Measurements from ENCODE around the gene DUSP10. TPM values are rescaled to one million over a fixed set of nuclear protein-coding genes. Genes with fewer than 3 reads are reported as not detected.
A peak's percentile ranks its signal among the peaks of the same experiment; 100 is the strongest.

Gene DUSP10
- total and polyA plus RNA-seq, 2 experiments from 2014 or later: 13.8 to 25.4 TPM

GRCh38 chr1:221706876-221707582, 34.9 kb downstream of the DUSP10 start:
- H3K27me3 ChIP-seq: no peaks in the 10 kb centered on the region
- peaks cover 21% of the 10 kb centered on the region for H3K36me3 ChIP-seq
- DNase-seq (ENCODE audit: low read depth in 1 of 2, low spot score in 1 of 2): no peak
- no peak overlapping the region for H3K27ac ChIP-seq
- H3K9me3 ChIP-seq (ENCODE audit: low read depth): no peaks in the 10 kb centered on the region
- H3K4me3 ChIP-seq: no peak overlapping the region
- peaks cover 16% of the 10 kb centered on the region for H3K4me1 ChIP-seq (ENCODE audit: low read depth)
- TF ChIP-seq CTCF (IDR thresholded peaks at IDR 0.05; ENCODE audit: low read depth, low read length): no peak

- no peak for DNase-seq (ENCODE audit: low read depth in 1 of 2, low spot score in 1 of 2)
- TF ChIP-seq CTCF (IDR thresholded peaks at IDR 0.05; ENCODE audit: low read depth, low read length): no peak
- Histone ChIP-seq H3K27me3 (no peaks in the 10 kb centered on the region), H3K9me3 (ENCODE audit: low read depth) (no peaks in the 10 kb centered on the region), H3K4me3 (no peak overlapping the region), H3K36me3 (peaks cover 27% of the 10 kb centered on the region), H3K4me1 (ENCODE audit: low read depth) (peaks cover 9% of the 10 kb centered on the region), H3K27ac (no peak overlapping the region)
Observed at GRCh38 chr1:221706191-221706590, 35.7 kb downstream of the DUSP10 start.

- Histone ChIP-seq H3K9me3 (ENCODE audit: low read depth) (no peaks in the 10 kb centered on the region), H3K36me3 (peaks cover 27% of the 10 kb centered on the region)
- TF ChIP-seq CTCF (IDR thresholded peaks at IDR 0.05; ENCODE audit: low read depth, low read length): no peak
Observed at GRCh38 chr1:221704306-221704705, 37.6 kb downstream of the DUSP10 start.

GRCh38 chr1:221701570-221702186, 40.2 kb downstream of the DUSP10 start:
- Histone ChIP-seq H3K36me3 (peaks cover 27% of the 10 kb centered on the region), H3K27me3 (no peaks in the 10 kb centered on the region), H3K27ac (no peak overlapping the region), H3K4me3 (no peak overlapping the region), H3K4me1 (ENCODE audit: low read depth) (no peaks in the 10 kb centered on the region), H3K9me3 (ENCODE audit: low read depth) (no peaks in the 10 kb centered on the region)
- DNase-seq (ENCODE audit: low read depth in 1 of 2, low spot score in 1 of 2): no peak
- TF ChIP-seq CTCF (IDR thresholded peaks at IDR 0.05; ENCODE audit: low read depth, low read length): no peak

More at GRCh38 chr1:221704306-221704705, 37.6 kb downstream of the DUSP10 start:
- Histone ChIP-seq H3K27me3 (no peaks in the 10 kb centered on the region), H3K27ac (no peak overlapping the region), H3K4me3 (no peak overlapping the region), H3K4me1 (ENCODE audit: low read depth) (peaks cover 5% of the 10 kb centered on the region)
- peak in 1 of 2 donors; percentile 29 for DNase-seq (ENCODE audit: low read depth in 1 of 2, low spot score in 1 of 2)

GRCh38 chr1:221700948-221701347, 40.9 kb downstream of the DUSP10 start:
- no peaks in the 10 kb centered on the region for H3K9me3 ChIP-seq (ENCODE audit: low read depth)
- no peak overlapping the region for H3K27ac ChIP-seq
- no peak for TF ChIP-seq CTCF (IDR thresholded peaks at IDR 0.05; ENCODE audit: low read depth, low read length)

More at GRCh38 chr1:221700948-221701347, 40.9 kb downstream of the DUSP10 start:
- H3K36me3 ChIP-seq: peaks cover 27% of the 10 kb centered on the region
- H3K4me1 ChIP-seq (ENCODE audit: low read depth): no peaks in the 10 kb centered on the region
- no peak for DNase-seq (ENCODE audit: low read depth in 1 of 2, low spot score in 1 of 2)
- no peaks in the 10 kb centered on the region for H3K27me3 ChIP-seq
- no peak overlapping the region for H3K4me3 ChIP-seq
